Liver (tissue), 9 donors: ENCODE data around the gene COPZ1. TPM values are rescaled to one million over a fixed set of nuclear protein-coding genes. Genes with fewer than 3 reads are reported as not detected.
"Not testable (repeated sequence)": the region's sequence is repeated elsewhere in the genome, so short reads cannot be mapped to it uniquely, and the experiment has no call there.

Experiments used
- DNase-seq: peaks from one replicate; pipeline ENCODE4 v3.0.0-alpha.2; 2017; ENCODE audit warnings: low spot score
- H3K27ac ChIP-seq, 2 donors: one replicate each; pipeline ENCODE4 v1.7.0; 2013; ENCODE audit warnings: inconsistent platforms in 2 of 2, low read length in 2 of 2, control low read depth in 1 of 2, low read depth in 1 of 2, mild to moderate bottlenecking in 1 of 2
- H3K27me3 ChIP-seq, 4 donors: one replicate each; pipeline versions ENCODE4 v1.6.1 to v1.7.0; 2013; ENCODE audit warnings: low read length in 3 of 4, inconsistent platforms in 1 of 4, mild to moderate bottlenecking in 1 of 4, moderate library complexity in 1 of 4; ENCODE audit not compliant: control insufficient read depth in 4 of 4, insufficient read depth in 4 of 4
- H3K36me3 ChIP-seq, 4 donors: one replicate each; pipeline versions ENCODE4 v1.6.1 to v1.7.0; 2013; ENCODE audit warnings: low read length in 3 of 4, mild to moderate bottlenecking in 3 of 4, low read depth in 1 of 4, moderate library complexity in 1 of 4; ENCODE audit not compliant: control insufficient read depth in 4 of 4, insufficient read depth in 3 of 4
- H3K4me1 ChIP-seq, 4 donors: one replicate each; pipeline versions ENCODE4 v1.6.1 to v1.7.0; 2013; ENCODE audit warnings: low read length in 3 of 4, mild to moderate bottlenecking in 3 of 4, moderate library complexity in 1 of 4; ENCODE audit not compliant: control insufficient read depth in 4 of 4, insufficient read depth in 4 of 4
- H3K4me3 ChIP-seq, 3 donors: one replicate each; pipeline versions ENCODE4 v1.6.1 to v1.7.0; 2013; ENCODE audit warnings: low read length in 3 of 3, control low read depth in 1 of 3, low read depth in 1 of 3, mild to moderate bottlenecking in 1 of 3
- H3K9ac ChIP-seq, 2 donors: one replicate each; pipeline ENCODE4 v1.7.0; 2013; ENCODE audit warnings: low read length in 2 of 2, mild to moderate bottlenecking in 2 of 2, moderate library complexity in 2 of 2, control low read depth in 1 of 2, low read depth in 1 of 2
- H3K9me3 ChIP-seq, 4 donors: one replicate each; pipeline versions ENCODE4 v1.6.1 to v1.7.0; 2013; ENCODE audit warnings: low read length in 3 of 4; ENCODE audit not compliant: control insufficient read depth in 4 of 4
- ATF3 ChIP-seq: IDR thresholded peaks from 2 replicates; pipeline ENCODE4 v1.6.1; 2016; ENCODE audit warnings: antibody characterized with exemption
- CTCF ChIP-seq: fragments of 150-350 bp; IDR thresholded peaks from 2 replicates; pipeline ENCODE4 v1.5.1; 2017; ENCODE audit warnings: improper control_type of control experiment, low read depth, low read length; ENCODE audit not compliant: missing input control
- EGR1 ChIP-seq, 2 donors: IDR thresholded peaks; 2 replicates each; pipeline ENCODE4 v1.6.1; 2016 to 2018; ENCODE audit warnings: antibody characterized with exemption in 2 of 2, low read depth in 2 of 2
- FOXA2 ChIP-seq: IDR thresholded peaks from 2 replicates; pipeline ENCODE4 v1.6.1; 2016; ENCODE audit warnings: antibody characterized with exemption
- GABPA ChIP-seq, 2 donors: IDR thresholded peaks in 1 of 2; conservative IDR thresholded peaks in 1 of 2; 2 replicates each; pipeline ENCODE4 v1.6.1; 2016; ENCODE audit warnings: antibody characterized with exemption in 2 of 2, mild to moderate bottlenecking in 1 of 2, moderate library complexity in 1 of 2
- HNF4A ChIP-seq, 2 donors: conservative IDR thresholded peaks; 2 replicates each; pipeline ENCODE4 v1.6.1; 2016; ENCODE audit warnings: antibody characterized with exemption in 2 of 2, mild to moderate bottlenecking in 2 of 2
- HNF4G ChIP-seq: IDR thresholded peaks from 2 replicates; pipeline ENCODE4 v1.6.1; 2016; ENCODE audit warnings: antibody characterized with exemption
- NR2F2 ChIP-seq: IDR thresholded peaks from 2 replicates; pipeline ENCODE4 v1.6.1; 2016; ENCODE audit warnings: antibody characterized with exemption
- RAD21 ChIP-seq, 2 donors: IDR thresholded peaks; 2 replicates each; pipeline ENCODE4 v1.6.1; 2016; ENCODE audit warnings: antibody characterized with exemption in 2 of 2, mild to moderate bottlenecking in 2 of 2
- RXRA ChIP-seq, 2 donors: IDR thresholded peaks; 2 replicates each; pipeline ENCODE4 v1.6.1; 2017 to 2018; ENCODE audit warnings: antibody characterized with exemption in 2 of 2, mild to moderate bottlenecking in 1 of 2
- SP1 ChIP-seq: IDR thresholded peaks from 2 replicates; pipeline ENCODE4 v1.6.1; 2018; ENCODE audit warnings: antibody characterized with exemption, mild to moderate bottlenecking
- YY1 ChIP-seq: IDR thresholded peaks from 2 replicates; pipeline ENCODE4 v1.6.1; 2016; ENCODE audit warnings: antibody characterized with exemption, mild to moderate bottlenecking
- WGBS: extraction: QIAGEN DNeasy Blood & Tissue Kit; methylation state at CpG from one replicate; pipeline ENCODE4 v1.1.7; 2013; 5-methylcytosine and 5-hydroxymethylcytosine counted together
- polyA plus RNA-seq, 2 donors: library from polyadenylated mRNA; stranded (reverse) in 1 of 2; unstranded in 1 of 2; fragments of 200-250 nt in 1 of 2; fragments of >200 nt in 1 of 2; fragmentation: Nextera tagmentation in 1 of 2; extraction: Ambion mirVana in 1 of 2; gene quantifications; one replicate each; pipeline versions ENCODE4 v1.2.1 to v1.2.3, GENCODE V29; 2013 to 2015
- total RNA-seq, 2 donors: library from RNA; depleted of rRNA; stranded (reverse); fragments of >200 nt; gene quantifications; one replicate each; pipeline ENCODE4 v1.2.3, GENCODE V29; 2014
- TF ChIP-seq, protein P1 (sequence below): IDR thresholded peaks from 2 replicates; pipeline ENCODE4 v1.6.1; 2016; ENCODE audit warnings: antibody characterized with exemption, mild to moderate bottlenecking
- TF ChIP-seq, protein P2 (sequence below): IDR thresholded peaks from 2 replicates; pipeline ENCODE4 v1.6.1; 2016; ENCODE audit warnings: antibody characterized with exemption
- TF ChIP-seq, protein P3 (sequence below): IDR thresholded peaks from 2 replicates; pipeline ENCODE4 v1.6.1; 2016; ENCODE audit warnings: antibody characterized with exemption
- donor health status: healthy.
- donor health status: healthy.
- donor health status: healthy.
- donor health status: healthy.
- donor health status: healthy.

COPZ1 gene
- total and polyA plus RNA-seq, 4 donors: 54.6 to 92.6 (median 79.8) TPM

- TF ChIP-seq ATF3: no peak
- TF ChIP-seq HNF4A (conservative IDR thresholded peaks at IDR 0.05): no peak
- TF ChIP-seq, protein P1, sequence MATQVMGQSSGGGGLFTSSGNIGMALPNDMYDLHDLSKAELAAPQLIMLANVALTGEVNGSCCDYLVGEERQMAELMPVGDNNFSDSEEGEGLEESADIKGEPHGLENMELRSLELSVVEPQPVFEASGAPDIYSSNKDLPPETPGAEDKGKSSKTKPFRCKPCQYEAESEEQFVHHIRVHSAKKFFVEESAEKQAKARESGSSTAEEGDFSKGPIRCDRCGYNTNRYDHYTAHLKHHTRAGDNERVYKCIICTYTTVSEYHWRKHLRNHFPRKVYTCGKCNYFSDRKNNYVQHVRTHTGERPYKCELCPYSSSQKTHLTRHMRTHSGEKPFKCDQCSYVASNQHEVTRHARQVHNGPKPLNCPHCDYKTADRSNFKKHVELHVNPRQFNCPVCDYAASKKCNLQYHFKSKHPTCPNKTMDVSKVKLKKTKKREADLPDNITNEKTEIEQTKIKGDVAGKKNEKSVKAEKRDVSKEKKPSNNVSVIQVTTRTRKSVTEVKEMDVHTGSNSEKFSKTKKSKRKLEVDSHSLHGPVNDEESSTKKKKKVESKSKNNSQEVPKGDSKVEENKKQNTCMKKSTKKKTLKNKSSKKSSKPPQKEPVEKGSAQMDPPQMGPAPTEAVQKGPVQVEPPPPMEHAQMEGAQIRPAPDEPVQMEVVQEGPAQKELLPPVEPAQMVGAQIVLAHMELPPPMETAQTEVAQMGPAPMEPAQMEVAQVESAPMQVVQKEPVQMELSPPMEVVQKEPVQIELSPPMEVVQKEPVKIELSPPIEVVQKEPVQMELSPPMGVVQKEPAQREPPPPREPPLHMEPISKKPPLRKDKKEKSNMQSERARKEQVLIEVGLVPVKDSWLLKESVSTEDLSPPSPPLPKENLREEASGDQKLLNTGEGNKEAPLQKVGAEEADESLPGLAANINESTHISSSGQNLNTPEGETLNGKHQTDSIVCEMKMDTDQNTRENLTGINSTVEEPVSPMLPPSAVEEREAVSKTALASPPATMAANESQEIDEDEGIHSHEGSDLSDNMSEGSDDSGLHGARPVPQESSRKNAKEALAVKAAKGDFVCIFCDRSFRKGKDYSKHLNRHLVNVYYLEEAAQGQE: no peak
- TF ChIP-seq FOXA2: no peak
- no peak for TF ChIP-seq CTCF
- TF ChIP-seq YY1: no peak
- no peak for TF ChIP-seq NR2F2
- TF ChIP-seq, protein P2, sequence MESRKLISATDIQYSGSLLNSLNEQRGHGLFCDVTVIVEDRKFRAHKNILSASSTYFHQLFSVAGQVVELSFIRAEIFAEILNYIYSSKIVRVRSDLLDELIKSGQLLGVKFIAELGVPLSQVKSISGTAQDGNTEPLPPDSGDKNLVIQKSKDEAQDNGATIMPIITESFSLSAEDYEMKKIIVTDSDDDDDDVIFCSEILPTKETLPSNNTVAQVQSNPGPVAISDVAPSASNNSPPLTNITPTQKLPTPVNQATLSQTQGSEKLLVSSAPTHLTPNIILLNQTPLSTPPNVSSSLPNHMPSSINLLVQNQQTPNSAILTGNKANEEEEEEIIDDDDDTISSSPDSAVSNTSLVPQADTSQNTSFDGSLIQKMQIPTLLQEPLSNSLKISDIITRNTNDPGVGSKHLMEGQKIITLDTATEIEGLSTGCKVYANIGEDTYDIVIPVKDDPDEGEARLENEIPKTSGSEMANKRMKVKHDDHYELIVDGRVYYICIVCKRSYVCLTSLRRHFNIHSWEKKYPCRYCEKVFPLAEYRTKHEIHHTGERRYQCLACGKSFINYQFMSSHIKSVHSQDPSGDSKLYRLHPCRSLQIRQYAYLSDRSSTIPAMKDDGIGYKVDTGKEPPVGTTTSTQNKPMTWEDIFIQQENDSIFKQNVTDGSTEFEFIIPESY: no peak
- no peak for TF ChIP-seq RAD21 (IDR thresholded peaks at IDR 0.05)
- TF ChIP-seq HNF4G: no peak
- TF ChIP-seq EGR1 (IDR thresholded peaks at IDR 0.05; ENCODE audit: low read depth in 2 of 2): no peak
- no peak for TF ChIP-seq SP1
- TF ChIP-seq, protein P3, sequence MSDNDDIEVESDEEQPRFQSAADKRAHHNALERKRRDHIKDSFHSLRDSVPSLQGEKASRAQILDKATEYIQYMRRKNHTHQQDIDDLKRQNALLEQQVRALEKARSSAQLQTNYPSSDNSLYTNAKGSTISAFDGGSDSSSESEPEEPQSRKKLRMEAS: no peak
- TF ChIP-seq RXRA (IDR thresholded peaks at IDR 0.05): no peak
- no peak for TF ChIP-seq GABPA (IDR thresholded peaks at IDR 0.05 in 1 of 2, conservative IDR thresholded peaks at IDR 0.05 in 1 of 2)
- DNase-seq: no peak
- Histone ChIP-seq H3K27ac (no peak overlapping the region), H3K4me1 (peaks cover 0 to 10% (median 2%) of the 10 kb centered on the region in 4 donors), H3K9ac (no peak overlapping the region), H3K27me3 (no peaks in the 10 kb centered on the region), H3K36me3 (no peaks in the 10 kb centered on the region), H3K9me3 (no peaks in the 10 kb centered on the region), H3K4me3 (no peak overlapping the region)
- WGBS: 92% methylated on average over 5 of the region's 5 CpGs
Observed at GRCh38 chr12:54321363-54321762, 3.6 kb upstream of the COPZ1 start.

DNA sequence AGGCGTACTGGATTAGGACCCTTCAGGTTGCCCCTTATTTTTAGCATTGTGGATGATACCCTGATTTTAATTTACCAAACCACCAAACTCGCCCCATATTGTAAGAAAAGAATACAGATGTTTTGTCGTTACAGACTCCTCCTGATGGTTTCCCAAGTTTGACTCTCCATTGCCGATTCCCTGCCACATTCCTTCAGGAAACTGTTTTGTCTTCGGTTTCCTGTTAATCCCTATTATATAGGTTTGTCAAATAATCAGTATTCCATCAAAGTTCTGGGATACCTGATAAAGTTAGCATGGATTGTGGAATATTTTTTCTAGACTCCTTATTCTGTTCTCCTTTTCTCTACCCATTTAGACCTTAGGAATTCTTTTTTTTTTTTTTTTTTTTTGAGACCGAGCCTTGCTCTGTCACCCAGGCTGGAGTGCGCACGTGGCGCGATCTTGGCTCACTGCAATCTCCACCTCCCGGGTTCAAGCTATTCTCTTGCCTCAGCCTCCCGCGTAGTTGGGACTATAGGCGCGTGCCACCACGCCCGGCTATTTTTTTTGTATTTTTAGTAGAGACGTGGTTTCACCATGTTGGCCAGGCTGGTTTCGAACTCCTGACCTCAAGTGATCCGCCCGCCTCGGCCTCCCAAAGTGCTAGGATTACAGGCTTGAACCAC is 645 bp downstream of the COPZ1 start:
- H3K4me1 ChIP-seq: peaks cover 2 to 21% (median 17%) of the 10 kb centered on the region in 4 donors
- WGBS: 45% methylated on average over 22 of the region's 22 CpGs
- peak overlapping the region; percentile 95 to 97 for H3K9ac ChIP-seq
- H3K36me3 ChIP-seq, H3K27me3 ChIP-seq, DNase-seq, H3K9me3 ChIP-seq: not testable (repeated sequence)
- peak overlapping the region; percentile 64 to 99 (median 98) for H3K4me3 ChIP-seq
- peak overlapping the region; percentile 81 to 90 for H3K27ac ChIP-seq
